Sigmoid colon (tissue), 7 donors: Measurements from ENCODE around the gene ADA. TPM values are rescaled to one million over a fixed set of nuclear protein-coding genes. Genes with fewer than 3 reads are reported as not detected.

Experiments
- DNase-seq: peaks from one replicate; pipeline ENCODE4 v3.0.0-alpha.2; 2019
- H3K27ac ChIP-seq, 4 donors: fragments of 200-600 bp; sonication (generic); one replicate each; pipeline ENCODE4 v1.5.1; 2016 to 2019; ENCODE audit warnings: mild to moderate bottlenecking in 1 of 4
- H3K27me3 ChIP-seq, 3 donors: fragments of 200-600 bp; sonication (generic); one replicate each; pipeline ENCODE4 v1.5.1; 2019; ENCODE audit warnings: mild to moderate bottlenecking in 1 of 3
- H3K36me3 ChIP-seq, 4 donors: fragments of 200-600 bp; sonication (generic); one replicate each; pipeline ENCODE4 v1.5.1; 2016 to 2019
- H3K4me1 ChIP-seq, 4 donors: fragments of 200-600 bp; sonication (generic); one replicate each; pipeline ENCODE4 v1.5.1; 2017 to 2019
- H3K4me3 ChIP-seq, 4 donors: fragments of 200-600 bp; sonication (generic); one replicate each; pipeline ENCODE4 v1.5.1; 2017 to 2019; ENCODE audit warnings: mild to moderate bottlenecking in 2 of 4, moderate library complexity in 1 of 4
- H3K9me3 ChIP-seq, 4 donors: fragments of 200-600 bp in 3 of 4; sonication (generic) in 3 of 4; one replicate each; pipeline versions ENCODE4 v1.5.1 to v1.6.1; 2013 to 2019
- CTCF ChIP-seq, 4 experiments: fragments of 450-650 bp in 3 of 4; fragments of 200-600 bp in 1 of 4; IDR thresholded peaks; one replicate each; pipeline ENCODE4 v1.5.1; 2016 to 2019; ENCODE audit warnings: antibody characterized with exemption in 4 of 4, mild to moderate bottlenecking in 3 of 4, moderate library complexity in 2 of 4
- EP300 ChIP-seq, 4 donors: sonication (generic); formaldehyde crosslinking; IDR thresholded peaks; one replicate each; pipeline ENCODE4 v1.6.1; 2017; ENCODE audit warnings: antibody characterized with exemption in 4 of 4
- POLR2A ChIP-seq, 2 donors: fragments of 450-650 bp; IDR thresholded peaks; one replicate each; pipeline ENCODE4 v1.6.1; 2016; ENCODE audit warnings: antibody characterized with exemption in 2 of 2, mild to moderate bottlenecking in 2 of 2, moderate library complexity in 2 of 2
- POLR2AphosphoS5 ChIP-seq, 4 donors: sonication (generic); formaldehyde crosslinking; IDR thresholded peaks; one replicate each; pipeline ENCODE4 v1.6.1; 2017; ENCODE audit warnings: antibody characterized with exemption in 4 of 4
- WGBS, 2 donors: extraction: QIAGEN DNeasy Blood & Tissue Kit; methylation state at CpG; one replicate each; pipeline ENCODE4 v1.1.7; 2013; 5-methylcytosine and 5-hydroxymethylcytosine counted together
- intact Hi-C: fragments of 100-400 bp; cut with DNase I; formaldehyde crosslinking; loops from one replicate; pipeline ENCODE4 v1.15.1; 2023
- polyA plus RNA-seq, 3 donors: library from polyadenylated mRNA; stranded (reverse); fragments of 200-250 nt; gene quantifications; one replicate each; pipeline ENCODE4 v1.2.3, GENCODE V29; 2013
- total RNA-seq, 4 donors: library from RNA; depleted of rRNA; stranded (reverse); fragments of >200 nt; gene quantifications; one replicate each; pipeline ENCODE4 v1.1.0, GENCODE V29; 2016
- donor health status: healthy with polysubstance abuse.
- donor health status: Bipolar disorder and iron deficiency.
- donor health status: healthy.

Gene ADA
- total and polyA plus RNA-seq, 7 donors, result 2.5 to 17.1 (median 11.1) TPM

- H3K9me3 ChIP-seq, result no peaks in the 10 kb centered on the region
- no peaks in the 10 kb centered on the region for H3K36me3 ChIP-seq
- no peak for DNase-seq
- no peak for TF ChIP-seq CTCF (IDR thresholded peaks at IDR 0.05)
- no peak for TF ChIP-seq POLR2A (IDR thresholded peaks at IDR 0.05)
- no peak for TF ChIP-seq EP300 (IDR thresholded peaks at IDR 0.05)
- no peak for TF ChIP-seq POLR2AphosphoS5 (IDR thresholded peaks at IDR 0.05)
- H3K4me3 ChIP-seq, result no peak overlapping the region
- no peaks in the 10 kb centered on the region for H3K27me3 ChIP-seq
- 62 to 72% methylated on average over 6 of the region's 6 CpGs for WGBS, 2 donors
- peak overlapping the region; percentile 81 to 95 (median 92) for H3K27ac ChIP-seq
- intact Hi-C loops, result loop anchor here (5.0 kb wide), 1 partner anchor 36 kb away; no protein-coding TSS in a partner anchor
- H3K4me1 ChIP-seq, result peaks cover 0 to 83% (median 79%) of the 10 kb centered on the region in 4 donors
Observed at GRCh38 chr20:44571362-44571988, 80.0 kb downstream of the ADA start.

GRCh38 chr20:44570367-44570766 is 81.1 kb downstream of the ADA start:
- WGBS, 2 donors, result 96 to 97% methylated on average over 1 of the region's 1 CpG
- TF ChIP-seq EP300 (IDR thresholded peaks at IDR 0.05) (no peak), POLR2AphosphoS5 (IDR thresholded peaks at IDR 0.05) (no peak), POLR2A (IDR thresholded peaks at IDR 0.05) (no peak), CTCF (IDR thresholded peaks at IDR 0.05) (no peak)
- Histone ChIP-seq H3K27me3 (no peaks in the 10 kb centered on the region), H3K4me3 (no peak overlapping the region), H3K36me3 (no peaks in the 10 kb centered on the region), H3K4me1 (peaks cover 0 to 80% (median 78%) of the 10 kb centered on the region in 4 donors), H3K27ac (peak overlapping the region; percentile 81 to 95 (median 92)), H3K9me3 (no peaks in the 10 kb centered on the region)
- intact Hi-C loops, result loop anchor here (5.0 kb wide), 1 partner anchor 37 kb away; no protein-coding TSS in a partner anchor
- DNase-seq, result no peak

Other genes with a start within 250 kb of the ADA start
- 1 to 10 TPM; 7.2 to 10.0 (median 8.3) TPM for gene TTPAL, start 175.8 kb downstream of the ADA start, total RNA-seq
- gene TTPAL, start 175.8 kb downstream of the ADA start, polyA plus RNA-seq, result 1 to 10 TPM; 3.0 to 6.4 (median 3.0) TPM
- 100 to 1,000 TPM in 1 of 4 donors, 10 to 100 TPM in 3; 75.9 to 112 (median 88.8) TPM for gene SERINC3, start 129.6 kb downstream of the ADA start, total RNA-seq
- 10 to 100 TPM; 11.1 to 58.2 (median 21.0) TPM for gene SERINC3, start 129.6 kb downstream of the ADA start, polyA plus RNA-seq
- 100 to 1,000 TPM; 348 to 511 (median 395) TPM for gene PKIG, start 69.1 kb downstream of the ADA start, total RNA-seq
- gene PKIG, start 69.1 kb downstream of the ADA start, polyA plus RNA-seq, result 10 to 100 TPM; 43.9 to 78.4 (median 75.7) TPM
- 10 to 100 TPM in 3 of 4 donors, 1 to 10 TPM in 1; 5.0 to 48.7 (median 18.5) TPM for gene CCN5, start 63.7 kb upstream of the ADA start, total RNA-seq
- 10 to 100 TPM in 1 of 3 donors, 1 to 10 TPM in 2; 1.0 to 21.0 (median 2.8) TPM for gene CCN5, start 63.7 kb upstream of the ADA start, polyA plus RNA-seq
- 1 to 10 TPM in 2 of 4 donors, under 1 TPM in 2; 0.55 to 2.1 (median 1.0) TPM for gene KCNK15, start 94.2 kb upstream of the ADA start, total RNA-seq
- gene KCNK15, start 94.2 kb upstream of the ADA start, polyA plus RNA-seq, result under 1 TPM in 2 of 3 donors, not detected in 1; 0.28 to 0.60 TPM
- 1 to 10 TPM in 1 of 4 donors, under 1 TPM in 3; 0.14 to 2.1 (median 0.61) TPM for gene RIMS4, start 158.8 kb upstream of the ADA start, total RNA-seq
- gene RIMS4, start 158.8 kb upstream of the ADA start, polyA plus RNA-seq, result 1 to 10 TPM in 1 of 3 donors, under 1 TPM in 2; 0.23 to 1.2 (median 0.36) TPM
- gene YWHAB, start 234.0 kb upstream of the ADA start, total RNA-seq, result 100 to 1,000 TPM in 1 of 4 donors, 10 to 100 TPM in 3; 80.3 to 110 (median 89.8) TPM
- 100 to 1,000 TPM; 155 to 214 (median 180) TPM for gene YWHAB, start 234.0 kb upstream of the ADA start, polyA plus RNA-seq